Measurements from ENCODE around the gene JMJD6. TPM values are rescaled to one million over a fixed set of nuclear protein-coding genes. Genes with fewer than 3 reads are reported as not detected.

The JMJD6 gene
- total and polyA plus RNA-seq, 9 of the 15 experiments (the other 6 are each of a cell fraction or from before 2014, with no cell fraction given) = 2.5 to 52.3 (median 36.3) TPM

- TF ChIP-seq GMEB1 (CRISPR knock-in tag; IDR thresholded peaks at IDR 0.05) = no peak
Measured at GRCh38 chr17:76744747-76745146, 18.3 kb upstream of the JMJD6 start (continued).

- TF ChIP-seq TARDBP (IDR thresholded peaks at IDR 0.05) (no peak), MEIS2 (IDR thresholded peaks at IDR 0.05; ENCODE audit: partially characterized antibody) (peak; percentile 20)
- Histone ChIP-seq H3K27me3 (ENCODE audit: control insufficient read depth in 2 of 2, insufficient read depth in 2 of 2, low read length in 2 of 2) (no peaks in the 10 kb centered on the region), H3K79me2 (ENCODE audit: control insufficient read depth, insufficient read depth, low read length) (peaks cover 28% of the 10 kb centered on the region), H3K9me3 (replicated peaks; ENCODE audit: control insufficient read depth, insufficient read depth, low read depth, low read length) (no peaks in the 10 kb centered on the region), H3K9me1 (ENCODE audit: control insufficient read depth, insufficient read depth, low read length) (no peaks in the 10 kb centered on the region), H4K20me1 (replicated peaks; ENCODE audit: control insufficient read depth, insufficient read depth, low read length) (no peaks in the 10 kb centered on the region), H2AFZ (ENCODE audit: low read depth, low read length) (no peak overlapping the region), H3K4me3 (no peak overlapping the region), H3K9ac (ENCODE audit: insufficient read depth in 1 of 2, low read depth in 2 of 2, low read length in 2 of 2) (no peak overlapping the region), H3K4me1 (replicated peaks in 1 of 2; ENCODE audit: control insufficient read depth in 2 of 2, insufficient read depth in 2 of 2, low read length in 2 of 2) (peaks cover 0 to 14% of the 10 kb centered on the region in 2 experiments; a peak in 4 of 5 replicates), H3K36me3 (ENCODE audit: control insufficient read depth, insufficient read depth, low read length) (peaks cover 52% of the 10 kb centered on the region), H3K27ac (ENCODE audit: extremely low read depth, low read depth, low read length) (no peak overlapping the region), H3K4me2 (ENCODE audit: insufficient read depth, low read length) (no peak overlapping the region)
- no TSS peak for BruUV-seq (replicated peaks)
- POLR2A ChIA-PET = interaction anchor here (0.6 to 0.8 kb wide), 2 partner anchors 17 to 26 kb away, joined by 3 to 5 read pairs; partner anchors contain the start of genes JMJD6 and METTL23
- ATAC-seq = no peak
- intact Hi-C loops (cut with micrococcal nuclease) = no loop called here
- in situ Hi-C loops (cut with MboI) = no loop called here
- FAIRE-seq = no peak
- CTCF ChIA-PET (ENCODE audit: low intra/inter-chr PET ratio) = no interaction called here
- DNase-seq (ENCODE audit: extremely low read depth in 1 of 4, low spot score in 3 of 4) = no peak
Measured at GRCh38 chr17:76742958-76743357, 16.6 kb upstream of the JMJD6 start.
